ENCODE data around the gene ATP11A.

GRCh38 chr13:112831801-112832200 lies 142.0 kb downstream of the ATP11A start:
- TF ChIP-seq BCLAF1 (IDR thresholded peaks at IDR 0.05) = no peak
- TF ChIP-seq MXI1 (IDR thresholded peaks at IDR 0.05; ENCODE audit: low read depth, low read length) = no peak
- no peak for TF ChIP-seq NFYB (IDR thresholded peaks at IDR 0.05; ENCODE audit: insufficient read depth, low read depth, low read length)
- no peak for TF ChIP-seq CTCF (IDR thresholded peaks at IDR 0.05 in 2 of 3, conservative IDR thresholded peaks at IDR 0.05 in 1 of 3; ENCODE audit: control insufficient read depth in 2 of 3, extremely low read depth in 1 of 3, insufficient read depth in 1 of 3, low read depth in 3 of 3, low read length in 3 of 3)
- no peak for TF ChIP-seq YY1 (IDR thresholded peaks at IDR 0.05; ENCODE audit: low read depth, low read length)
- no peak for TF ChIP-seq MYC (IDR thresholded peaks at IDR 0.05; ENCODE audit: insufficient read depth, insufficient read length, insufficient replicate concordance, low read length, severe bottlenecking)
- no peak for TF ChIP-seq EZH2 (IDR thresholded peaks at IDR 0.05; ENCODE audit: borderline replicate concordance, control insufficient read depth, low read depth, low read length)
- TF ChIP-seq MEF2A (IDR thresholded peaks at IDR 0.05; ENCODE audit: insufficient read depth, low read depth, low read length) = no peak
- TF ChIP-seq GABPA (IDR thresholded peaks at IDR 0.05; ENCODE audit: low read depth) = no peak
- TF ChIP-seq BCL11A (IDR thresholded peaks at IDR 0.05; ENCODE audit: low read depth, low read length) = no peak
- no peak for TF ChIP-seq REST (IDR thresholded peaks at IDR 0.05; ENCODE audit: low read depth, low read length)

Measured in GM12878 (cell line).